PC-9 (cell line): ENCODE data around the gene C2CD2. TPM values are rescaled to one million over a fixed set of nuclear protein-coding genes. Genes with fewer than 3 reads are reported as not detected.

Source experiments
- BruUV-seq: library from RNA; stranded (reverse); fragments of 400-500 nt; replicated peaks from 2 replicates; lab custom pipeline; 2021; lab: Mats Ljungman, UMichigan
- CTCF ChIA-PET: fragments of 300-600 bp; sonication (Branson Sonifier 250); formaldehyde crosslinking; loops from one replicate; lab custom pipeline; 2022; ENCODE audit warnings: antibody characterized with exemption; lab: Charles Lee
- POLR2A ChIA-PET: fragments of 300-600 bp; sonication (Branson Sonifier 250); formaldehyde crosslinking; loops from one replicate; lab custom pipeline; 2022; ENCODE audit warnings: antibody characterized with exemption; ENCODE audit not compliant: unreplicated experiment; lab: Charles Lee
- DNase-seq, 2 experiments: peaks; one replicate each; pipeline versions ENCODE4 v3.0.0 to v3.0.0-alpha.2; 2015 to 2022; ENCODE audit warnings: mixed read lengths in 1 of 2
- H2AFZ ChIP-seq: fragments of 200-600 bp; sonication (generic); 2 replicates; pipeline ENCODE4 v1.8.1; 2017; ENCODE audit warnings: antibody characterized with exemption
- H3F3A ChIP-seq: fragments of 200-600 bp; sonication (generic); 2 replicates; pipeline ENCODE4 v1.8.1; 2017; ENCODE audit warnings: antibody characterized with exemption, mild to moderate bottlenecking, low read depth; ENCODE audit not compliant: insufficient read depth
- H3K27ac ChIP-seq: fragments of 200-600 bp; sonication (generic); 2 replicates; pipeline ENCODE4 v1.6.1; 2016; ENCODE audit warnings: mixed run types
- H3K27me3 ChIP-seq: fragments of 200-600 bp; sonication (generic); 2 replicates; pipeline ENCODE4 v1.6.1; 2016; ENCODE audit warnings: low read depth, mixed run types; ENCODE audit not compliant: insufficient read depth
- H3K36me3 ChIP-seq: fragments of 200-600 bp; sonication (generic); 2 replicates; pipeline ENCODE4 v1.6.1; 2016; ENCODE audit warnings: low read depth, mixed run types
- H3K4me1 ChIP-seq: fragments of 200-600 bp; sonication (generic); replicated peaks from 2 replicates; pipeline ENCODE4 v1.6.1; 2016; ENCODE audit warnings: mixed run types; ENCODE audit not compliant: insufficient read depth
- H3K4me2 ChIP-seq: fragments of 200-600 bp; sonication (generic); 2 replicates; pipeline ENCODE4 v1.6.1; 2017; ENCODE audit warnings: mixed run types
- H3K4me3 ChIP-seq: fragments of 200-600 bp; sonication (generic); 2 replicates; pipeline ENCODE4 v1.6.1; 2016; ENCODE audit warnings: mixed run types
- H3K79me2 ChIP-seq: fragments of 200-600 bp; sonication (generic); 2 replicates; pipeline ENCODE4 v1.6.1; 2017; ENCODE audit warnings: low read depth, mixed run types
- H3K9me2 ChIP-seq: fragments of 200-600 bp; sonication (generic); 2 replicates; pipeline ENCODE4 v1.8.1; 2017; ENCODE audit warnings: mild to moderate bottlenecking; ENCODE audit not compliant: insufficient read depth
- H3K9me3 ChIP-seq: fragments of 200-600 bp; sonication (generic); 2 replicates; pipeline ENCODE4 v1.8.1; 2016; ENCODE audit warnings: low read depth; ENCODE audit not compliant: insufficient read depth
- H4K20me1 ChIP-seq: fragments of 200-600 bp; sonication (generic); 2 replicates; pipeline ENCODE4 v1.8.1; 2017; ENCODE audit not compliant: insufficient read depth
- EZH2 ChIP-seq: fragments of 200-600 bp; sonication (generic); IDR thresholded peaks from 2 replicates; pipeline ENCODE4 v1.8.0; 2017; ENCODE audit warnings: antibody characterized with exemption, low read depth
- intact Hi-C: fragments of 100-400 bp; cut with micrococcal nuclease; formaldehyde crosslinking; loops from one replicate; pipeline ENCODE4 v1.10.0; 2022; ENCODE audit not compliant: unreplicated experiment
- total RNA-seq: library from RNA; stranded (reverse); gene quantifications from 2 replicates; pipeline ENCODE4 v1.2.3, GENCODE V29; 2021
- TF ChIP-seq, protein P1 (sequence below): fragments of 200-600 bp; sonication (generic); conservative IDR thresholded peaks from 2 replicates; pipeline ENCODE4 v1.6.1; 2017; ENCODE audit warnings: mixed run types, antibody characterized with exemption, mild to moderate bottlenecking, moderate library complexity

C2CD2 gene
- total RNA-seq, 1 experiment from 2014 or later = 26.8 TPM

- Histone ChIP-seq H3K36me3 (no peaks in the 10 kb centered on the region), H3K27me3 (no peaks in the 10 kb centered on the region), H4K20me1 (no peaks in the 10 kb centered on the region), H3K4me3 (no peak overlapping the region), H3K4me1 (no peaks in the 10 kb centered on the region), H3K27ac (no peak overlapping the region), H3F3A (no peaks in the 10 kb centered on the region), H2AFZ (no peak overlapping the region), H3K9me3 (no peaks in the 10 kb centered on the region), H3K9me2 (no peaks in the 10 kb centered on the region), H3K79me2 (no peaks in the 10 kb centered on the region), H3K4me2 (no peak overlapping the region)
- no TSS peak for BruUV-seq
- DNase-seq = no peak
- no peak for TF ChIP-seq EZH2
- TF ChIP-seq, protein P1, sequence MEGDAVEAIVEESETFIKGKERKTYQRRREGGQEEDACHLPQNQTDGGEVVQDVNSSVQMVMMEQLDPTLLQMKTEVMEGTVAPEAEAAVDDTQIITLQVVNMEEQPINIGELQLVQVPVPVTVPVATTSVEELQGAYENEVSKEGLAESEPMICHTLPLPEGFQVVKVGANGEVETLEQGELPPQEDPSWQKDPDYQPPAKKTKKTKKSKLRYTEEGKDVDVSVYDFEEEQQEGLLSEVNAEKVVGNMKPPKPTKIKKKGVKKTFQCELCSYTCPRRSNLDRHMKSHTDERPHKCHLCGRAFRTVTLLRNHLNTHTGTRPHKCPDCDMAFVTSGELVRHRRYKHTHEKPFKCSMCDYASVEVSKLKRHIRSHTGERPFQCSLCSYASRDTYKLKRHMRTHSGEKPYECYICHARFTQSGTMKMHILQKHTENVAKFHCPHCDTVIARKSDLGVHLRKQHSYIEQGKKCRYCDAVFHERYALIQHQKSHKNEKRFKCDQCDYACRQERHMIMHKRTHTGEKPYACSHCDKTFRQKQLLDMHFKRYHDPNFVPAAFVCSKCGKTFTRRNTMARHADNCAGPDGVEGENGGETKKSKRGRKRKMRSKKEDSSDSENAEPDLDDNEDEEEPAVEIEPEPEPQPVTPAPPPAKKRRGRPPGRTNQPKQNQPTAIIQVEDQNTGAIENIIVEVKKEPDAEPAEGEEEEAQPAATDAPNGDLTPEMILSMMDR = no peak
- ChIA-PET POLR2A (interaction anchor here (0.6 kb wide), 3 partner anchors 22 to 165 kb away, joined by 3 read pairs; no protein-coding TSS in a partner anchor), CTCF (no interaction called here)
- intact Hi-C loops = no loop called here
Observed at GRCh38 chr21:41926807-41927171, 27.0 kb downstream of the C2CD2 start.

DNA sequence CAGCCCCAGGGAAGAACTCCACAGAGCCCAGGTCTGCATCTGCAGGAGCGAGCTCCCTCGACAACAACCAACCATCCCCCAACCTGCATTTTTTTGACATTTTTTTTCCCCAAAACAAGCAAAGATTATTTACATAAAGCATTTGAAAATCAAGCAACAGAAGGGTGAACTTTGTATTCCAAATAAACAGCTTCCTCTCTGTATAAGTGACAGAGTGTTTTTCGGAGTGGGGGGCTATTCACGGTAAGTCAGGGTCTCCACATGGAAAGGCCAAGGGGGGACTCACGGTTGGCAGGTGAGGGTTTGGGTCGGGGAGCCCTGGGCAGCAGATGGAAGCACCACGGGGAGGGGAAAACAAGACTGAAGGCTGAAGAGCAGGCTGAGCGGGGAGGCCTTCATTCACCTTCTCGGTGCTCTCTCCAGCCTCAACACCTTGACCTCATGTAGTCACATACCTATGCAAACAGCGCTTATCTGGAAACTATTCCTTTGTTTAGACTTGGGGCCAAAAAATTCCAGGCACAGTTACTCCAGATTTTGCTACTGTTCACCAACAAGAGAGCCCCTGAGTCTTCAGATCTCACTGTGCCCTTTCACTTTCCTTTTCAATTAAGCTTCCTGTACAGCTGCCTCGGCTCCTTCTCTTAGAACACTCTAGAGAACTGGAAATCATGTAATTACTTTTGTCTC is 27.6 kb downstream of the C2CD2 start:
- H3K4me2 ChIP-seq = no peak overlapping the region
- ChIA-PET CTCF (no interaction called here), POLR2A (interaction anchor here (0.5 to 0.7 kb wide), 5 partner anchors 23 to 262 kb away, joined by 3 to 10 read pairs (median 3); no protein-coding TSS in a partner anchor)
- no peaks in the 10 kb centered on the region for H3K36me3 ChIP-seq
- H3K4me1 ChIP-seq = no peaks in the 10 kb centered on the region
- DNase-seq = peak in 1 of 2 experiments; percentile 27
- no peak overlapping the region for H2AFZ ChIP-seq
- H3K27ac ChIP-seq = no peak overlapping the region
- TF ChIP-seq EZH2 = no peak
- TF ChIP-seq, protein P1 = no peak
- H4K20me1 ChIP-seq = no peaks in the 10 kb centered on the region
- no peaks in the 10 kb centered on the region for H3K79me2 ChIP-seq
- no peaks in the 10 kb centered on the region for H3F3A ChIP-seq
- H3K9me3 ChIP-seq = no peaks in the 10 kb centered on the region
- no TSS peak for BruUV-seq
- H3K9me2 ChIP-seq = no peaks in the 10 kb centered on the region
- intact Hi-C loops = no loop called here
- H3K27me3 ChIP-seq = no peaks in the 10 kb centered on the region
- H3K4me3 ChIP-seq = no peak overlapping the region

- Histone ChIP-seq H3K79me2 (no peaks in the 10 kb centered on the region), H3K4me3 (no peak overlapping the region)
- POLR2A ChIA-PET = interaction anchor here (0.7 kb wide), 1 partner anchor 261 kb away, joined by 6 read pairs; no protein-coding TSS in a partner anchor
Observed at GRCh38 chr21:41925767-41926116, 28.1 kb downstream of the C2CD2 start.

More at GRCh38 chr21:41925767-41926116, 28.1 kb downstream of the C2CD2 start:
- no peak for DNase-seq
- intact Hi-C loops = no loop called here
- Histone ChIP-seq H3K4me2 (no peak overlapping the region), H3K27ac (no peak overlapping the region), H2AFZ (no peak overlapping the region), H3F3A (no peaks in the 10 kb centered on the region), H3K9me3 (no peaks in the 10 kb centered on the region), H3K4me1 (no peaks in the 10 kb centered on the region), H3K36me3 (no peaks in the 10 kb centered on the region), H3K9me2 (no peaks in the 10 kb centered on the region), H4K20me1 (no peaks in the 10 kb centered on the region), H3K27me3 (no peaks in the 10 kb centered on the region)
- CTCF ChIA-PET = no interaction called here
- BruUV-seq = no TSS peak
- TF ChIP-seq, protein P1 = no peak
- TF ChIP-seq EZH2 = no peak
